Right renal cortex interstitium (tissue), 3 donors: ENCODE results near the gene FBXL7. TPM values are rescaled to one million over a fixed set of nuclear protein-coding genes. Genes with fewer than 3 reads are reported as not detected.
A peak's percentile ranks its signal among the peaks of the same experiment; 100 is the strongest.

Experiments
- DNase-seq, 3 donors: peaks; one replicate each; pipeline ENCODE4 v3.0.0-alpha.2; 2013; ENCODE audit warnings: low read depth in 3 of 3, low spot score in 2 of 3
- polyA plus RNA-seq, 3 donors: library from polyadenylated mRNA; unstranded; fragments of 120-200 nt; gene quantifications; one replicate each; pipeline ENCODE4 v1.2.1, GENCODE V29; 2013; ENCODE audit not compliant: insufficient read length in 3 of 3

Gene FBXL7
- polyA plus RNA-seq, 3 donors: 23.9 to 28.7 (median 24.8) TPM

DNA sequence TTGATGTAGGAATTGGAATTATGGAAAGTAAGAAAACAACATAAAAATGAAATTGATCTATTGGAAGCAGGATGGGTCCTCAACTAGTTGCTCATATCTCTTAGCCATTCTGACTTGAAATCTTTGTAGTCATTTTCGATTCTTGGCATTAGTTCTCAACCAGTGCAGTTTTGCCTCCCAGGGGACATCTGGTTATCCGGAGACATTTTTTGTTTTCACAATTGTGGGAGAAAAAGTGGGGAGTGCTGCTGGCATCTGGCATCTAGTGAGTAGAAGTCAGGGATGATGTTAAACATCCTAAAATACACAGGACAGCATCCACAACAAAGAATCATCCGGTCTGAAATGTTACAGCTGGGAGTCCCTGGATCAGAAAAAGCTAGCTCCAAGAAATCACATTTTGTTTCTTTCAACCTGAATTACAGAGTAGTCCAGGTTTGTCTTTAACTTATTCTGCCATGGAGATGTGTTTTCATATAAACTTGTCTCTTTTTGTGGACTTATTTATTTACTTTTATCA, 74.9 kb downstream of the FBXL7 start:
- no peak for DNase-seq

DNA sequence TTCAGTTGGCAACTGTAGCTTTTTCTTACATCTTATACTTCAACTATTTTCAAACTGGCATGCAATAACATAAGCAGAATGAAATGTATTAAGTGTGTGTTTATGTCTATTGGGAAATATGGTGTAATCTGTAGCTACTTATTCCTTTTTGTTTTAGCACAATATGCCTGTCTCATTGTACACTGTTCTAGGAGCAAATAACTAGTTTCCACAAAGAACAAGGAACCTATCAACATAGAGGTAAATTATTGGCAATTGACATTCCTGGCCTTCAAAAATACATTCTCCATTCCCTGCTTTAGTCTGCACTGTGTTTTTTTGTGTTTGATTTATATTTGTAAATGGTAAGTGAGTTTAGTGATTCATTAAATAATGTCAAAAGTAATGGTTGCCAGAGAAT, 75.7 kb downstream of the FBXL7 start:
- no peak for DNase-seq

DNA sequence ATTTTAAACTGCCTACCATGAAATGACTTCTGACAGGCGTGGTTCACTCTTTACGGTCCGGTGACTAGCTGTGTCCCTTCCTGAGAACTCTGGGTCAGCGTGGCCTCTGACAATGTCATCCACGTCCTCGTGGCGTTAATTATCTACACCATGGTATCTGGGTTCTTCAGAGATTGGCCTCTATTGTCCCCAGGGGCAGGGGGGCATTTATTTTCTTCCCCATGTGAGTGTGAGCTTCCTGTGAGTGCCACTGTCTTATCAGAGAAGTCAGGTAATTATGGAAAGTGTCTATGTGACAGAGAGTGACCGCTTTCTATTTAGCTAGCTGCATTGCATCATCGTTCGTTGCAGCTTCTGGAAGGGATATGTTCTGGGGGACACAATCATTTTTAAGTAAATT, 77.2 kb downstream of the FBXL7 start:
- DNase-seq: no peak

DNA sequence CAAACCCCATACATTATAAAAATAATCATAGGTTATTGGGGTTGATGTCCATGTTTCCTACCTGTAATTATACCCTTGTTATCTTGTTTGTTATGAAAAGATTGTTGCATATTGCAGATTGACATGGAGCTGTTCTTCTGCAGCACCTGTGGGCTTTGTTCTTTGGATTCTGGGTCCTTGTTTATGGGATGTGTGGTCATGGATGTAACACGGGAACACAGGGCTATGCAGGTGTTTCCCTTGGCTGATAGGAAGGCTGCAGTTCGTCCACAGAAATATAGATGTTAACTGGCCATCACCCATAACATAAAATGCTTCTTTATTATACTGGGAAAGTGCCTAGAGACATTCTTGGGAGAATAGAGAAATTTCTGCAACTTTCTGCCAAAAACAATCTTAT, 77.9 kb downstream of the FBXL7 start:
- no peak for DNase-seq

- no peak for DNase-seq
These were observed 79.4 kb downstream of the FBXL7 start for GRCh38 chr5:15579193-15579990.

DNA sequence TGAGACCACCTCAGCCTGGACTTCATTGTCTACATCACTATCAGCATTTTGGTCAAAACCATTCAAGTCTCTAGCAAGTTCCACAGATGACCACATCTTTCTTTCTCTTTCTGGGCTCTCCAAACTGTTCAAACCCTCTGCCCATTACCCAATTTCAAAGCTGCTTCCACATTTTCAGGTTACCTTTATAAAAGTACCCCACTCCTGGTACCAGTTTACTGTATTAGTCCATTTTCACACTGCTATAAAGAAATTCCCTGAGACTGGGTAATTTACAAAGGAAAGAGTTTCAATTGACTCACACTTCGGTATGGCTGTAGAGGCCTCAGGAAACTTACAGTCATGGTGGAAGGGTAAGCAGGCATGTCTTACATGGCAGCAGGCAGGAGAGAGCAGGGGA, 84.5 kb downstream of the FBXL7 start:
- DNase-seq: no peak

GRCh38 chr5:15585128-15585527, 85.1 kb downstream of the FBXL7 start:
- DNase-seq: no peak

DNA sequence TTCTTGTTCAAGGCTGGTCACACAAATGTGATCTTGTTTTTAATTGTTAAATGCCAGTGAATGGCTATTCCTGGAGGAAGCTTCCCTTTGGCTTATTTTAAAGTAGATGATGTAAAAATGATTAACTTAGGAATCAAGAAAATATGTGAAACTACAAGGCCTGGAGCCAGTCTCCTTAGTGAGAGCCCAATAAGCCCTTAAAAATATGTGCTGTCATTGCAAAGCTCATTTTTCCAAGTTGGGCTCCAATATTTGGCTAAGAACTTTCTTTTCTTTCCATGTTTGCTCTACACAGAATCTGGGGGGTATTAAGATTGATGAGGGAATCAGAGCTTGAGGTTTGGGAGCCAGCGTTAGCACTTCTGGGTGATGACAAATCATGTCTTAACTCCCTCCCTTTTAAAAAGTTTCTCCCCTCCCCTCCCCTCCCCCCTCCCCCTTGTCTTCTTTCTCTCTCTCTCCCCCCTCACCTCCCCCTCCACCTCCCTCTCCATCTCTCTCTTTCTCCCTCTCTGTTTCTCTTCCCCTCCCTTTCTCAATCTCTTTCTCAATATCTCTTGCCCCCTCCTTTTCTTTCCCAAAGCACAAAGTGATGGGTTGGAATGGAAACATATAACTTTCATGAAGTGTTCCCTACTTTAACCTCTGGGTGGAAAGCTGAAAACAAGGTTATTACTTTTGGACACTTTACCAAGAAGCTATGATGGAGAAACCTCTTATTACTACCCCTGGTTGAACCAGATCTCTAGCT, 86.0 kb downstream of the FBXL7 start:
- no peak for DNase-seq

DNA sequence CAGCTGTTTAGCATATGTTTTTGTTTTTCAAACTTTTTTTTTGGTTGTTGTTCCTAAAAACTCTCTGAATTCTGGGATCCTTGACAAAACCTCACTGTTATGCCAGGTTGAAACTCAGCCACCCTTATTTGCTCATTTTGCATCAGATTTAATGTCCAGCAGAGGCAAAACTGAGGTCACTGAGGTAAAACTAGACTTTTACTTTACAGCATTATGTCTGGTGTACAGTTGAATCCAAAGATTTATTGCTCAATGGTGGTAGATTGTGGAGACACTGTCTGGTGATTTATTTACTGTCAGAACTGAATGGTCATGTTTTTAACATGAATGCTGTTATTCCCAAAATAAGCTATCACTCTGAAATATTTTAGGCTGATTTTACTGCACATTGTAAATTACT, 87.9 kb downstream of the FBXL7 start:
- no peak for DNase-seq

- DNase-seq: no peak
These were observed 92.7 kb downstream of the FBXL7 start for GRCh38 chr5:15592728-15593127.

DNA sequence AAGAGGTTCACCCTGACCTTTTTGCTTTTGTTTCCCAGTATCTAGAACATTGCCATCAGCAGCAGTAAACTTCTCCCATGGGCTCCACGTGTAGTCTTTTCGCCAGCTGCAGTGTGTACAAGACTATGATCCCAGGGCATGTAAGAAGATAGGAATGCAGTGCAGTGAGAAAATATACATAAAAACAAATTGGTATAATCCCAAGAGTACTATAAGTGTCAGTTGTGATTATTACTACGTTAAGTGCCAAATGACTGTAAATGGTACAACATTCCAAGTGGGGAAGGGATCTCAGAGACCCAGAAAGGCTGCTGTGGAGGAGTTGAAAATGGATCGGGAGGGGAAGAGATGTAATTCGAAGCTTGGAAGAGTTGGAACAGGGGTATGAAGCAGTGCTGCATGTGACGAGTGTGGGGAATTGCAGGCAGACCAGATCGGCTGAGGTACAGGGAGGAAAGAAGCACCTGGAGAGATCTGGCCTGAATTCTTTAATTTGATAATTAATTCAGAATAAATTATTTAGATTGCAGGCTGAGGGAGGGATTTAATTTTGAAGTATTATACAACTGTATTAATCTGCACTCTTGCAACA, 95.1 kb downstream of the FBXL7 start:
- DNase-seq: peak; percentile 31 to 47 (median 38)

DNA sequence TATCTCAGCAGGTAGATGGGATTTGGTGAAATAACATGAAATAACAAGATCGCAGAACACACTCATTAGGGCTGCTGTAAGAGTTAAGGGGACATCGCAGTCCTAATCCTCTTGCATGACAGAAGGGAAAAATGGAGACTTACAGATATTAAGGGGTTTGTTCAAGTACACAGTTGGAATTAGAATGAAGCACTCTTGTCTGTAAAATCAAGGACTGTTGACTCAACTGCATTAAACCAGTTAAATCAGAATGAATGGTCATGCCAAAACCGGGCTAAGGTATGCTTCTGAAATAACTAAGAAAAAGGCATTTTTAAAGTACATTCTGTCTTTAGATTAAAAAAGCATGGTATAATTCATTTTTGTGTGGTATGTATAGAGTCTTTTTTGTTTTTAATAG, 95.9 kb downstream of the FBXL7 start:
- DNase-seq: no peak

- DNase-seq: no peak
These were observed 97.0 kb downstream of the FBXL7 start for GRCh38 chr5:15596936-15597335.

- DNase-seq: no peak
These were observed 97.8 kb downstream of the FBXL7 start for GRCh38 chr5:15597804-15598203.

DNA sequence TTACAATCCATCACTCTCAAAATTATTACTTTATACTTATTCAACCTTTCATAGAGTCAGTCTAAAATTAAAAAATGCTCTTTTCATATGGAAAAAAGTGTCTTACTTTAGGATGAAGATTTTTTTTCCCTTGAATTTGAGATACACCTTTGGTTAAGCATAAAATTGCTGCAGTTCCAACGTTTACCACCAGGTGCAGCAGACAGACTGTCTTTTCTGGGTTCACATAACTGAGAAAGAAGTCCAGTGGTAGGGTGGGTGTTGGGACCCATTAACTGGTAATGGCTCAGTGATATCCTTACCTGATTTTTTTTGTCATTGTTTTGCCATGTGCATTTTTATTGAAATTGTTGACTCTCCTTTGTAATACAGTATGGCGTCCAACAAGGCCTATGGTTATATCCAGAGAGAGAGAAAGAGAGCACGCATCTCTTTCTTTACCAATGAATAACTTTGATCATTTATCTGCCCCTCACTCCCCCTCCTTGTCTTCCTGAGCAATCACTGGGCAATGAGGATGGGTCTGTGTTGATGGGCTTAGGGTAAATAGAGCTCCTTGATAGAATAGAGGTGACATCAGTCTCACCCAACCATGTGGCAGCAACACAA, 98.4 kb downstream of the FBXL7 start:
- DNase-seq: no peak

DNA sequence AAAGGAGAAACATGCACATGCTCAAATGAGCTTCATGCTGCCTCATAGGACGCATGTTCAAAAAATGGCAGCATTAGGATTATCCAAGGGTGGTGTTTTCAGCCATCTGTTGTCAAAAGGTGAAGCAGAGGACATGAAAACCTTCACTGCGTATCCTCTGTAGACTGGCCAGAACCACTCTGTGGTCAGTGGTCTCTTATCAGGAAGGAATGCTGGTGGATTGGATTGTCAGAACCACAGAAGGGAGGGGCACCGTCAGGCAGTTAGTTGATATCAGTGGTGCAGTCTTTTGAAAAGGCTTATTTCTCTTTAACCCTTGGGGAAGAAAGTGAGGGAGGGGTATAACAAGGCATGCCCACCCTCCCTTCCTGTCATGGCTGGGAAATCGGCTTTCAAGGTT, 100.1 kb downstream of the FBXL7 start:
- no peak for DNase-seq

DNA sequence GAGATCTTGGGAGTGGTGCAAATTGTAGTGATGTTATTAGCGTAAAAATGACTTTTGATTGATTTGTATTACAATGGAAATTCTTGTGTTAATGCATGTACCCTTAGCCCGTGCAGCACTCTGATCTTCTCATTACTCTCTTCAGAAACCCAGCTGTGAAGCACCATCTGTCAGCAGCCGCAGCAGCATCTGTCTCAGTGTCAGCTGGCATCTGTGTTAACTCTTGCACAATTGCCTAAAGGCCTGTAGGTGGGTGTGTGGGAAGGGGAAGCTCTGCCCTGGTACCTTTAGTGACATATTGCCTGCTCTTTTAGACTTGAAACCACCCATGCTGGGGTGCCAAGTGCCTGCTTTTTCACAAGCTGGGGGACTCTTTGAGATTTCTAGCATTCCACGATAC, 101.3 kb downstream of the FBXL7 start:
- DNase-seq: no peak

DNA sequence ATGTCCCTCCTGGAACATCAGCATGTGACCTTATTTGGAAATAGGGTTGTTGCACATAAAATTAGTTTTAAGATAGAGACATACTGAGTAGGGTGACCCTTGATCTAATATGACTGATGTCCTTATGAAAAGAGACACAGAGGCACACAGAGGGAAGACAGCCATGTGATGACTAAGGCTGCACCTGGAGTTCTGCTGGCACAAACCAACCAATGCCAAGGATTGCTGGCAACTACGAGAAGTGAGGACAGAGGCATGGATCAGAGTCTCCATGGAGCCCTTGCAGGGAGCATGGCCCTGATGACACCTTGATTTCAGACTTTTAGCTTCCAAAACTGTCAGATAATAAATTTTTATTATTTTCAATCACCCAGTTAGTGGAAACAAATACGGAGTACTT, 101.9 kb downstream of the FBXL7 start:
- DNase-seq: no peak

GRCh38 chr5:15604986-15605385, 105.0 kb downstream of the FBXL7 start:
- DNase-seq: no peak

DNA sequence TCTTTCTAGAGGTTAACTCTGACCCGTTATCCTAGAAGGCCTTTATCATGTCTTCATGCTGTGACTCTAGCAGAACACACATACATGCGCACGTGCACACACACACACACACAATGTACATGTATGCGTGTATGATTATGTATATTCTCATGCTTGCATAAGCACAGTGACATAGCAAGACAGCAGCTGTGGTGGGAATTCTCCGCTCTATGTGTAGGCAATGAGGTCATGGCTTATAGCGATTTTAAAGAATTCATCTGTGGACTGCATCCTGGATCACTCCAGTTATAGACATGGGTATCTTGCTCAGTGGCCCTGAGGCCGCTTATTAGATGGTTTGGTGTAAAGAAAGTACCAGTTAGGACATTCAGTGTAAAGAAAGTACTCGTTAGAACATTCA, 106.2 kb downstream of the FBXL7 start:
- DNase-seq: no peak

- no peak for DNase-seq
These were observed 107.1 kb downstream of the FBXL7 start for GRCh38 chr5:15607076-15607475.
